Measurements from ENCODE around the gene KCNH5. TPM values are rescaled to one million over a fixed set of nuclear protein-coding genes. Genes with fewer than 3 reads are reported as not detected.

The KCNH5 gene
- total RNA-seq, 3 donors from 2014 or later (not counting 1 experiment from before 2014, with no cell fraction given): not detected

GRCh38 chr14:63078569-63078968, 33.3 kb upstream of the KCNH5 start:
- no peaks in the 10 kb centered on the region for H3K4me1 ChIP-seq (ENCODE audit: control insufficient read depth, insufficient read depth, low read length)
- TF ChIP-seq, protein P1, sequence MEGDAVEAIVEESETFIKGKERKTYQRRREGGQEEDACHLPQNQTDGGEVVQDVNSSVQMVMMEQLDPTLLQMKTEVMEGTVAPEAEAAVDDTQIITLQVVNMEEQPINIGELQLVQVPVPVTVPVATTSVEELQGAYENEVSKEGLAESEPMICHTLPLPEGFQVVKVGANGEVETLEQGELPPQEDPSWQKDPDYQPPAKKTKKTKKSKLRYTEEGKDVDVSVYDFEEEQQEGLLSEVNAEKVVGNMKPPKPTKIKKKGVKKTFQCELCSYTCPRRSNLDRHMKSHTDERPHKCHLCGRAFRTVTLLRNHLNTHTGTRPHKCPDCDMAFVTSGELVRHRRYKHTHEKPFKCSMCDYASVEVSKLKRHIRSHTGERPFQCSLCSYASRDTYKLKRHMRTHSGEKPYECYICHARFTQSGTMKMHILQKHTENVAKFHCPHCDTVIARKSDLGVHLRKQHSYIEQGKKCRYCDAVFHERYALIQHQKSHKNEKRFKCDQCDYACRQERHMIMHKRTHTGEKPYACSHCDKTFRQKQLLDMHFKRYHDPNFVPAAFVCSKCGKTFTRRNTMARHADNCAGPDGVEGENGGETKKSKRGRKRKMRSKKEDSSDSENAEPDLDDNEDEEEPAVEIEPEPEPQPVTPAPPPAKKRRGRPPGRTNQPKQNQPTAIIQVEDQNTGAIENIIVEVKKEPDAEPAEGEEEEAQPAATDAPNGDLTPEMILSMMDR (IDR thresholded peaks at IDR 0.05): no peak
- Mint-ChIP-seq H3K9me3 (no peaks in the 10 kb centered on the region), H3K27ac (no peak overlapping the region), H3K4me1 (no peaks in the 10 kb centered on the region), H3K4me3 (no peak overlapping the region), H3K36me3 (no peaks in the 10 kb centered on the region), H3K27me3 (ENCODE audit: low read depth in 2 of 2) (no peaks in the 10 kb centered on the region)
- no peaks in the 10 kb centered on the region for H3K36me3 ChIP-seq (ENCODE audit: control insufficient read depth, insufficient read depth, low read length)
- no peak overlapping the region for H3K27ac ChIP-seq (ENCODE audit: low read length)
- no peak overlapping the region for H3K4me3 ChIP-seq (ENCODE audit: low read length)
- ATAC-seq: no peak
- intact Hi-C loops (cut with micrococcal nuclease): no loop called here
- H3K9me3 ChIP-seq (ENCODE audit: control insufficient read depth, insufficient read depth, low read length): no peaks in the 10 kb centered on the region
- WGBS (ENCODE audit: insufficient coverage): 40% methylated on average over 1 of the region's 1 CpG
- no peaks in the 10 kb centered on the region for H3K27me3 ChIP-seq (ENCODE audit: control insufficient read depth, insufficient read depth, low read length)
- DNase-seq: no peak

GRCh38 chr14:63076488-63076887, 31.2 kb upstream of the KCNH5 start:
- intact Hi-C loops (cut with micrococcal nuclease): no loop called here
- Mint-ChIP-seq H3K36me3 (no peaks in the 10 kb centered on the region), H3K4me3 (no peak overlapping the region), H3K27me3 (ENCODE audit: low read depth in 2 of 2) (no peaks in the 10 kb centered on the region), H3K4me1 (no peaks in the 10 kb centered on the region), H3K27ac (no peak overlapping the region), H3K9me3 (peaks cover 0 to 3% of the 10 kb centered on the region in 2 donors)
- no peaks in the 10 kb centered on the region for H3K36me3 ChIP-seq (ENCODE audit: control insufficient read depth, insufficient read depth, low read length)
- DNase-seq (no peak), ATAC-seq (no peak)
- H3K4me1 ChIP-seq (ENCODE audit: control insufficient read depth, insufficient read depth, low read length): no peaks in the 10 kb centered on the region
- H3K27ac ChIP-seq (ENCODE audit: low read length): no peak overlapping the region
- TF ChIP-seq, protein P1 (IDR thresholded peaks at IDR 0.05): no peak
- no peaks in the 10 kb centered on the region for H3K27me3 ChIP-seq (ENCODE audit: control insufficient read depth, insufficient read depth, low read length)
- peaks cover 7% of the 10 kb centered on the region for H3K9me3 ChIP-seq (ENCODE audit: control insufficient read depth, insufficient read depth, low read length)
- H3K4me3 ChIP-seq (ENCODE audit: low read length): no peak overlapping the region

- H3K36me3 ChIP-seq (ENCODE audit: control insufficient read depth, insufficient read depth, low read length): no peaks in the 10 kb centered on the region
- Mint-ChIP-seq H3K27ac (no peak overlapping the region), H3K9me3 (no peaks in the 10 kb centered on the region), H3K4me3 (no peak overlapping the region), H3K27me3 (ENCODE audit: low read depth in 2 of 2) (no peaks in the 10 kb centered on the region), H3K36me3 (no peaks in the 10 kb centered on the region), H3K4me1 (no peaks in the 10 kb centered on the region)
- H3K9me3 ChIP-seq (ENCODE audit: control insufficient read depth, insufficient read depth, low read length): no peaks in the 10 kb centered on the region
- 100% methylated on average over 1 of the region's 1 CpG for WGBS (ENCODE audit: insufficient coverage)
- no peaks in the 10 kb centered on the region for H3K4me1 ChIP-seq (ENCODE audit: control insufficient read depth, insufficient read depth, low read length)
- TF ChIP-seq, protein P1 (IDR thresholded peaks at IDR 0.05): no peak
- intact Hi-C loops (cut with micrococcal nuclease): no loop called here
- DNase-seq: no peak
- H3K27me3 ChIP-seq (ENCODE audit: control insufficient read depth, insufficient read depth, low read length): no peaks in the 10 kb centered on the region
- H3K27ac ChIP-seq (ENCODE audit: low read length): no peak overlapping the region
- H3K4me3 ChIP-seq (ENCODE audit: low read length): no peak overlapping the region
- ATAC-seq: no peak
Observed at GRCh38 chr14:63055631-63056030, 10.4 kb upstream of the KCNH5 start.

- Mint-ChIP-seq H3K36me3 (no peaks in the 10 kb centered on the region), H3K4me3 (no peak overlapping the region)
- TF ChIP-seq, protein P1 (IDR thresholded peaks at IDR 0.05): no peak
Observed at GRCh38 chr14:63051992-63052391, 6.7 kb upstream of the KCNH5 start.

More at GRCh38 chr14:63051992-63052391, 6.7 kb upstream of the KCNH5 start:
- no peak overlapping the region for H3K4me3 ChIP-seq (ENCODE audit: low read length)
- H3K27ac ChIP-seq (ENCODE audit: low read length): no peak overlapping the region
- peaks cover 2% of the 10 kb centered on the region for H3K27me3 ChIP-seq (ENCODE audit: control insufficient read depth, insufficient read depth, low read length)
- ATAC-seq: no peak
- Mint-ChIP-seq H3K4me1 (no peaks in the 10 kb centered on the region), H3K27ac (no peak overlapping the region), H3K9me3 (no peaks in the 10 kb centered on the region), H3K27me3 (ENCODE audit: low read depth in 2 of 2) (peaks cover 3 to 11% of the 10 kb centered on the region in 2 donors)
- WGBS (ENCODE audit: insufficient coverage): 47% methylated on average over 4 of the region's 4 CpGs
- H3K9me3 ChIP-seq (ENCODE audit: control insufficient read depth, insufficient read depth, low read length): no peaks in the 10 kb centered on the region
- H3K36me3 ChIP-seq (ENCODE audit: control insufficient read depth, insufficient read depth, low read length): no peaks in the 10 kb centered on the region
- intact Hi-C loops (cut with micrococcal nuclease): no loop called here
- no peaks in the 10 kb centered on the region for H3K4me1 ChIP-seq (ENCODE audit: control insufficient read depth, insufficient read depth, low read length)
- no peak for DNase-seq
